ENCODE measurements around the gene GRB14.
"Not testable (repeated sequence)": the region's sequence is repeated elsewhere in the genome, so short reads cannot be mapped to it uniquely, and the experiment has no call there.

Gene GRB14

DNA sequence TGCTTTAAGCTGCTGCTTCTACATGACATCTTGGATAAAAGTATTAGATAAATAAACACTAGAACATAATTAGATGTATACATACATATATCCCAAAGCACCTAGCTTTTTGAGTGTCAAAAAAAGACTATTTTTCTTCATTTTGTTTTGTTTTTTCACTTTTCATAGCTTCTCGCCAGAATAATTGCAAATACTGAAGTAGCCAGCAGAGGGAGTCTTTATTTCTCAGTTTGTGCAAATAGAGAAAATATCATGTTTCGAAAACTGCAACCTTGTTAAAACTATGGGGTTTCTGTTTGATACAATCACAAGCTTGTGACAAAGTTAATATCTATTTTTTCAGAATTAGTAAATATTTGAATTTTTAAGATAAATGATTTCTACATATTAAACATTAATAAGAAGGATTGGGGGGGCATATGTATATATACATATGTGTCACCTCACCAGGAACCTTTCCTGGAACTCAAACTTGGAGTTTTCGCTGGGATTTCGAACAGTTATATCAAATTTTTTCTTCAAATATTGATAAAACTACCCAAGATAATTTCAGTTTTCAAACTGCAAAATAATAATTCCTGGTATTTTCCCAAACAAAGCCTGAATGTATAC, 61.0 kb downstream of the GRB14 start:
- DNase-seq (ENCODE audit: low spot score) = peak; percentile 18
- TF ChIP-seq CTCF (conservative IDR thresholded peaks at IDR 0.05; ENCODE audit: low read depth) = peak; percentile 82
- ChIA-PET POLR2A (ENCODE audit: low non-redundant PET) (no interaction called here), CTCF (interaction anchor here (0.6 to 1.7 kb wide), 17 partner anchors 9 to 1946 kb away, joined by 3 to 14 read pairs (median 4); no protein-coding TSS in a partner anchor)
- no peak overlapping the region for H3K27ac ChIP-seq

DNA sequence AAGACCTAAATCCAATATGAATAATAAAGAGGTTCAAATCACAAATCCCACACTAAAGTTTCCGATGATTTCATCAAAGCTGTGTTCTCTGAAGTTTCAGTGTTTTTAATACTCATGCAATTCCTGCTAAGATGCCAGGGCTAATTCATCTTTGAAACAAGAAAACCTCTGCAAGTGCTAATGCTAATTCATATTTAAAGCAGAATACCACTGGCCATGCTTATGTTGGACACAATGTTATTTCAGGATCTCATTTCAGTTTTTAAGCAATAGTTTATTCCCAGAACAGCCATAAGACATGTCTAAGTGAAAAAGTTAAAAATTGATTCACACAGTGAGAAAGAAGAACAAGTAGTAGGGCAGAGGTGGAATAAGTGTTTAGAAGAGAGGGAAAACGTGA, 62.8 kb downstream of the GRB14 start:
- CTCF ChIA-PET = no interaction called here
- TF ChIP-seq CTCF (conservative IDR thresholded peaks at IDR 0.05; ENCODE audit: low read depth) = no peak
- POLR2A ChIA-PET (ENCODE audit: low non-redundant PET) = no interaction called here
- no peak for DNase-seq (ENCODE audit: low spot score)
- H3K27ac ChIP-seq = no peak overlapping the region

DNA sequence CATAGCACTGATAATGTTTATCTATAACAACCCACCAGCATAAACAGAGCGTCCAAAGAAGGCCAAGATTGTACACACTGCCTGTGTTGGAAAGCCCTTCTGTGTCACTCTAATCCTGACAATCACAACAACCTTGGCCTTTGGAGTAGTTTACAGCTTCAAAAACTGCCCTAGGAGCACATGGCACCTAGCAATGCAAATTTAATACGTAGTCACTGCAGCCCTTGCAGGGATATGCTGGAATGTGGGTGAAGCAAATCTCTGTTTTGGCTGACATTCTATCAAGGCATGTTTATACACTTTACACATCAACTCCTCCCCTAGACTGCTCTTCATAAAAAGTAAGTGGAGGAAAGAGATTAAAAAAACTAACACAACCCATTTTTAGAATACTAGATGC, 66.8 kb downstream of the GRB14 start:
- POLR2A ChIA-PET (ENCODE audit: low non-redundant PET) = no interaction called here
- CTCF ChIA-PET = no interaction called here
- no peak for DNase-seq (ENCODE audit: low spot score)
- TF ChIP-seq CTCF (conservative IDR thresholded peaks at IDR 0.05; ENCODE audit: low read depth) = no peak
- no peak overlapping the region for H3K27ac ChIP-seq

DNA sequence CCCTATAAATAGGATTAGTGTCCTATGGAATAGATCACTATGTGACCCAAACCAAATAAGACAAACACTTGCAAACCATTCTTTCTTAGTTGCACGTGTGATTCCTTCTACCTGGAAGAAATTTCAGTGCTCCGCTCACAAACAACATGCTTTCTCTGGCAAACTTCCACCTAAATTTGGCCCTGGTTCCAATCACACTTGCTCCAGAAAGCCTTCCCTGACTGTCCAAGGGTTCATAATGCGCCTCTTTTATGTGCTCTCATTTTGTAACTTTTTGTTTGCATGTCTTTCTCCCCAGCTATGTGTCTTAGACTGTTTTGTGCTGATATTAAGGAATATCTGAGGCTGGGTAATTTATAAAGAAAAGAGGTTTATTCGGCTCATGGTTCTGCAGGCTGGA, 69.8 kb downstream of the GRB14 start:
- no peak for TF ChIP-seq CTCF (conservative IDR thresholded peaks at IDR 0.05; ENCODE audit: low read depth)
- H3K27ac ChIP-seq = no peak overlapping the region
- no peak for DNase-seq (ENCODE audit: low spot score)
- POLR2A ChIA-PET (ENCODE audit: low non-redundant PET) = no interaction called here
- CTCF ChIA-PET = interaction anchor here (0.6 to 1.6 kb wide), 3 partner anchors 9 to 106 kb away, joined by 3 read pairs; no protein-coding TSS in a partner anchor

- DNase-seq (ENCODE audit: low spot score); CTCF ChIA-PET; H3K27ac ChIP-seq; POLR2A ChIA-PET (ENCODE audit: low non-redundant PET): not testable (repeated sequence)
These were observed 71.6 kb downstream of the GRB14 start for GRCh38 chr2:164549705-164550104.

GRCh38 chr2:164545484-164545883, 75.8 kb downstream of the GRB14 start:
- H3K27ac ChIP-seq = no peak overlapping the region
- no peak for TF ChIP-seq CTCF (conservative IDR thresholded peaks at IDR 0.05; ENCODE audit: low read depth)
- ChIA-PET POLR2A (ENCODE audit: low non-redundant PET) (no interaction called here), CTCF (no interaction called here)
- no peak for DNase-seq (ENCODE audit: low spot score)

- no peak for TF ChIP-seq CTCF (conservative IDR thresholded peaks at IDR 0.05; ENCODE audit: low read depth)
- H3K27ac ChIP-seq = peak overlapping the region; percentile 33
- no peak for DNase-seq (ENCODE audit: low spot score)
- ChIA-PET CTCF (interaction anchor here (0.6 to 0.7 kb wide), 3 partner anchors 681 to 1763 kb away, joined by 3 read pairs; no protein-coding TSS in a partner anchor), POLR2A (ENCODE audit: low non-redundant PET) (no interaction called here)
These were observed 78.7 kb downstream of the GRB14 start for GRCh38 chr2:164542581-164543021.

All from RWPE1 (cell line).